ENCODE measurements around the gene CELF2. TPM values are rescaled to one million over a fixed set of nuclear protein-coding genes. Genes with fewer than 3 reads are reported as not detected.

CELF2 gene
- total RNA-seq, 1 donor from 2014 or later, result 3.8 TPM

DNA sequence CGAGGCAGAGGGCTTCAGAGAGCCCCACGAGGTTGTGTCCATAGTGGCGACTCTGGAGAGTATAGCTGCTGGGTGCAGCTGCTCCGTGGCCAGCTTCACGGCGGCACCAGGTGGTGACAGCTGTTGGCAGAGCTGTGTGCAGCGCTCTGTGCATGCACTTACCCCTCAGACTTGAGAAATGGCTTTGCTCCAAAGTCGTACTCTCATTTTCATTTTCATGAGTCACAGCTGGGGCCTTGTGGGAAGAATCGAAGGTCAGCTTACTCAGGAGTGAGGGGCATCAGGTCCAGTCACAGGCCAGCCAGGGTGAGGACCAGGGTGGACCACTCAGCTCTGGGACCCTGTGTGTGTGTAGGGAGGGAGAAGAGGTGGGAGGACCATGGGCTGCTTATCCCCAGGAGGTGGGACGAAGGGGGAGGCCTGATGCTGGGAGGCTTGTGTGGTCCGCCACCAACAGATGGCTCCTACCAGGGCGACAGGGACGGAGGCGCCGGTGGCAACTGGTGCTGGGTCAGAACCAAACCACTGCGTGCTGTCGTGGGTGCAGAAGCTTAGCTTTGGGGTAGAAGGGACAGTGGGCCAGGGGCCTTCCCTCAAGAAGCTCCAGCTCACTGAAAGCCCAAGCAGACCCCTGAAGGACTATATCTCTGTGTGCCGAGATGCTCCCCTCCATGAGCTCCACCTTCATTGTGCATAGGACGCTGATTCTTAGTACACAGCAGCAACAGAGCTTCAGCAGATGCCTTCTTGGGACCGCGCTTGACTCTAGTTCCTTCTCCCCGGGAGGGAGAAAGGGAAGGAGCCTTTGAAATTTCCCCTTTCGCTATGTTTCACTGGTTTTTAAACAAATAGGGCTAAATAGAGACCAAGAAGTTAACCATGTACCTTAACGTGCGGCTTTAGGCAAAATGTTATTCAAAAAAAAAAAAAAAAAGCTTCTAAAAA lies 225.0 kb downstream of the CELF2 start:
- Mint-ChIP-seq H3K4me1 (ENCODE audit: low read depth) (no peaks in the 10 kb centered on the region), H3K36me3 (ENCODE audit: insufficient read depth) (no peaks in the 10 kb centered on the region), H3K4me3 (ENCODE audit: low read depth) (no peak overlapping the region), H3K9me3 (ENCODE audit: low read depth) (no peaks in the 10 kb centered on the region), H3K27ac (no peak overlapping the region), H3K27me3 (peaks cover 5% of the 10 kb centered on the region)
- no peak for DNase-seq (ENCODE audit: low spot score, unreplicated experiment)
- TF ChIP-seq, protein P1, sequence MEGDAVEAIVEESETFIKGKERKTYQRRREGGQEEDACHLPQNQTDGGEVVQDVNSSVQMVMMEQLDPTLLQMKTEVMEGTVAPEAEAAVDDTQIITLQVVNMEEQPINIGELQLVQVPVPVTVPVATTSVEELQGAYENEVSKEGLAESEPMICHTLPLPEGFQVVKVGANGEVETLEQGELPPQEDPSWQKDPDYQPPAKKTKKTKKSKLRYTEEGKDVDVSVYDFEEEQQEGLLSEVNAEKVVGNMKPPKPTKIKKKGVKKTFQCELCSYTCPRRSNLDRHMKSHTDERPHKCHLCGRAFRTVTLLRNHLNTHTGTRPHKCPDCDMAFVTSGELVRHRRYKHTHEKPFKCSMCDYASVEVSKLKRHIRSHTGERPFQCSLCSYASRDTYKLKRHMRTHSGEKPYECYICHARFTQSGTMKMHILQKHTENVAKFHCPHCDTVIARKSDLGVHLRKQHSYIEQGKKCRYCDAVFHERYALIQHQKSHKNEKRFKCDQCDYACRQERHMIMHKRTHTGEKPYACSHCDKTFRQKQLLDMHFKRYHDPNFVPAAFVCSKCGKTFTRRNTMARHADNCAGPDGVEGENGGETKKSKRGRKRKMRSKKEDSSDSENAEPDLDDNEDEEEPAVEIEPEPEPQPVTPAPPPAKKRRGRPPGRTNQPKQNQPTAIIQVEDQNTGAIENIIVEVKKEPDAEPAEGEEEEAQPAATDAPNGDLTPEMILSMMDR (IDR thresholded peaks at IDR 0.05; ENCODE audit: unreplicated experiment), result no peak

DNA sequence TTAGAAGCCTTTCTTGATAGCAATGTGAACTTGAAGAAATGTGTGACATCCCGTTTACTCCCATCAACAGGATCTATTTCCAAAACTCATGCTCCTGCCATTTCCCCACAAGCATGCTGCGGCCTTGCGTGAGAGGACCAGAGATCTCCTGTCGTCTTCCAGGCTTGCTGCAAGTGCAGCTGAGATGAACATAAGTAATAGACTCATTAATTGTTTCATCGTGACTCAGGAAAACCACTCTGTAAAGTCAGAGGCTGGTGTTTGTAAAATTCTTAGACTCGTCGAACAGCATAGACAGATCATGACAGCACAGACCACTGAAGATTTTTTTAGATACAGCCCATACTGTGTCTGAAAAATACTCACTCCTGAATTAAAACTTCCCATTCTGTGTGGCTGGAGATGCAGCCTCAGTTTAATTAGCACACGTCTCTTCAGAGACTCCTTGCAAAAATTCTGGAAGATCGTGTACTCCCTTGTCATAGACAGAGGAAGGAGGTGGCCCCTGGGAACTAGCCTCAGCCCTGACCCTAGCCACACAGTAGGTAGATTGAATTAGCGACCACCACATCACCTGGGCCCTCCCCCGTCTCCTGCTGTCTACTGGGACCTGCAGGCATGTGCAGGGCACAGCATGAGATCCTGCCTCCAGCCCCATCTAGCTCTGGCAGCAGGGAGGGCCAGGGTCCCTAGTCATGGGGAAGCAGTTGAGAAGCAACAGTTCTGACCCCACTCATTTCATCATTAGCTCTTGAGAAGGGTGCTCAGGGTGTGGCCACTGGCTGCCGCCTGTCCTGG lies 226.0 kb downstream of the CELF2 start:
- Mint-ChIP-seq H3K9me3 (ENCODE audit: low read depth) (no peaks in the 10 kb centered on the region), H3K4me1 (ENCODE audit: low read depth) (no peaks in the 10 kb centered on the region), H3K4me3 (ENCODE audit: low read depth) (no peak overlapping the region), H3K27me3 (peaks cover 5% of the 10 kb centered on the region), H3K36me3 (ENCODE audit: insufficient read depth) (no peaks in the 10 kb centered on the region), H3K27ac (no peak overlapping the region)
- TF ChIP-seq, protein P1 (IDR thresholded peaks at IDR 0.05; ENCODE audit: unreplicated experiment), result no peak
- DNase-seq (ENCODE audit: low spot score, unreplicated experiment), result no peak

DNA sequence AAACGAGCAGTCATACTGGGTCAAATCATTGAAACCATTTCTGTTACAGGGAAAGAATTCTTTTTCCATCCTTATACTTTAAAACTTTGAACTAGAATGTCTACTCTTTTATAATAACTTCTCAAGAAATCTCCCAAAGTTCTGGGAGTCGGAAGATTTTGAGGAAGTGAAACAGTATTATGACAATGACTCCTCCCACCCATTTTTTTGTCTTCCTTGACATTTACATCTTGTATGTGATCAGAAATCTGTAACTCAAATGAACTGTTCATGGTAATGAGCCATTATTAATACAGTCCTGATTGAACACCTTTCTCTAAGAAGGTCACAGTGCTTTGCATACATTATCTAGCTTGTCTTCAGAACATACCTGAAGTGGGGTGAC lies 227.4 kb downstream of the CELF2 start:
- Mint-ChIP-seq H3K9me3 (ENCODE audit: low read depth) (no peaks in the 10 kb centered on the region), H3K4me3 (ENCODE audit: low read depth) (no peak overlapping the region), H3K4me1 (ENCODE audit: low read depth) (no peaks in the 10 kb centered on the region), H3K36me3 (ENCODE audit: insufficient read depth) (no peaks in the 10 kb centered on the region), H3K27me3 (peaks cover 5% of the 10 kb centered on the region), H3K27ac (no peak overlapping the region)
- no peak for DNase-seq (ENCODE audit: low spot score, unreplicated experiment)
- TF ChIP-seq, protein P1 (IDR thresholded peaks at IDR 0.05; ENCODE audit: unreplicated experiment), result no peak

DNA sequence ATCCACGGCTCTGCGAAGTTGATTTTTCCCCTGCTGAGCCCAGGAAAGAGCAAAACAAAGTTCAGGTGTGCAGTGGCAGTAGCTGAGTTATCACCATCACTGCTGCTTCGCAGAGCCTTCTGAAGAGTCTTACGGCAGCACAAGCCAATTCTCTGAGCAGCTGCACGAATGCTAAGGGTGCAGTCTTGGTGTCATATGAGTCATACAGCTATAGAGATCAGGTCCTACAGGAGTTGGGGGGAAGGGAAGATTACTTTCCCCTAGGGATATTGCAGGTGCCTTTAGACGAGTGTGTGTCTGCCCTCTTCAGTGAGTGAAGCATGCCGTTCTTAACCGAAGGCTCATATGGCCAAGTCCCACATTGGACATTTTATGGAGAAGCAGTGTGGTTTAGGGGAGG lies 227.8 kb downstream of the CELF2 start:
- Mint-ChIP-seq H3K36me3 (ENCODE audit: insufficient read depth) (no peaks in the 10 kb centered on the region), H3K27ac (no peak overlapping the region), H3K9me3 (ENCODE audit: low read depth) (no peaks in the 10 kb centered on the region), H3K4me3 (ENCODE audit: low read depth) (no peak overlapping the region), H3K4me1 (ENCODE audit: low read depth) (no peaks in the 10 kb centered on the region), H3K27me3 (peaks cover 5% of the 10 kb centered on the region)
- TF ChIP-seq, protein P1 (IDR thresholded peaks at IDR 0.05; ENCODE audit: unreplicated experiment), result no peak
- DNase-seq (ENCODE audit: low spot score, unreplicated experiment), result no peak

DNA sequence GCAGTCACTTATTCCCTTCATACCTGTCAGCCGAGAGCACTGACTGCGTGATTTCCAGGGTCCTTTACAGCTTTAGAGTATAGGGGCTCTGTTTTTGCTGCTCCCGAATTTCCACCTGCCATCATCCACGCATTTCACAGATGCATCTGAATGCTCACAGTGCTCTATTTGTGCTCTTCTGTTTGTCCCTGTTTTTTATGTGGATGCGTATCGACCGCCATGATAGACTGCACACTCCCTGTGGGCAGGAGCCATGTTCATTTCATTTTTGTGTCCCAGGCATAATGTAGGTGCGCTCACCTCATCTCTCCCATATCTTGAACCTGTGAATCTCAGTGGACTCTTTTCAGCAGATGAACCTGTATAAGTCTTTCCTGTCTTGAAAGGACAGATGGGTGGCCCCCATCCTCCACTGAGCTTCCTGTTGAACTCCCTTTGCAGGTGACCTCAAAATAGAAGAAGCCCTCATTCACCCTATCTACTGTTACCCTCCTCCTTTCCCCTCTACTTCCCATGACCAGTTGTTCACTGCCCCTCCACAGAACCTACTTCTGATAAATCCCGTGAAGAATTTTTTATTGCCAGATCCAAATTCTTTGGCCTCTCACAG lies 228.4 kb downstream of the CELF2 start:
- no peaks in the 10 kb centered on the region for H3K4me1 Mint-ChIP-seq (ENCODE audit: low read depth)
- TF ChIP-seq, protein P1 (IDR thresholded peaks at IDR 0.05; ENCODE audit: unreplicated experiment), result no peak
- H3K27ac Mint-ChIP-seq, result no peak overlapping the region
- no peak for DNase-seq (ENCODE audit: low spot score, unreplicated experiment)
- H3K9me3 Mint-ChIP-seq (ENCODE audit: low read depth), result no peaks in the 10 kb centered on the region
- H3K4me3 Mint-ChIP-seq (ENCODE audit: low read depth), result no peak overlapping the region
- H3K36me3 Mint-ChIP-seq (ENCODE audit: insufficient read depth), result no peaks in the 10 kb centered on the region
- peaks cover 5% of the 10 kb centered on the region for H3K27me3 Mint-ChIP-seq
